ENCODE data around the gene TSPAN16. TPM values are rescaled to one million over a fixed set of nuclear protein-coding genes. Genes with fewer than 3 reads are reported as not detected.
A peak's percentile ranks its signal among the peaks of the same experiment; 100 is the strongest.

Gene TSPAN16
- total and polyA plus RNA-seq, 2 donors (not counting 3 experiments of a cell fraction or from before 2014, with no cell fraction given), result not detected

- ChIA-PET CTCF (interaction anchor here (2.4 to 3.0 kb wide), 2 partner anchors 44 to 187 kb away, joined by 12 to 23 read pairs; partner anchors contain the start of gene RAB3D), POLR2A (interaction anchor here (0.6 kb wide), 1 partner anchor 198 kb away, joined by 6 read pairs; no protein-coding TSS in a partner anchor)
- no peak for TF ChIP-seq JUN (IDR thresholded peaks at IDR 0.05; ENCODE audit: borderline replicate concordance, insufficient read depth, insufficient read length, low read depth)
- no peak for TF ChIP-seq MAX (IDR thresholded peaks at IDR 0.05; ENCODE audit: insufficient read depth, insufficient read length)
- TF ChIP-seq FOS (IDR thresholded peaks at IDR 0.05; ENCODE audit: borderline replicate concordance, insufficient read depth, low read length), result no peak
- no peak for TF ChIP-seq POLR2AphosphoS5 (IDR thresholded peaks at IDR 0.05; ENCODE audit: insufficient read depth, low read depth, low read length)
- no peak for TF ChIP-seq CTCF (IDR thresholded peaks at IDR 0.05; ENCODE audit: extremely low read depth in 1 of 2, insufficient read depth in 1 of 2, low read depth in 1 of 2, low read length in 2 of 2)
- TF ChIP-seq MYC (IDR thresholded peaks at IDR 0.05; ENCODE audit: low read depth, low read length), result no peak
- TF ChIP-seq POLR2A (IDR thresholded peaks at IDR 0.05; ENCODE audit: low read depth, low read length), result no peak
- no peak for TF ChIP-seq GATA2 (IDR thresholded peaks at IDR 0.05; ENCODE audit: insufficient read depth, insufficient read length, low read depth, low read length)
- DNase-seq (ENCODE audit: low read depth, low spot score) (no peak), FAIRE-seq (peak; percentile 21)
- H3K27me3 ChIP-seq (ENCODE audit: control insufficient read depth in 2 of 2, insufficient read depth in 2 of 2, low read length in 2 of 2), result peaks cover 0 to 1% of the 10 kb centered on the region in 2 experiments
- H3K4me2 ChIP-seq (ENCODE audit: insufficient read depth, low read length), result no peak overlapping the region
- H3K9me1 ChIP-seq (replicated peaks; ENCODE audit: control insufficient read depth, extremely low read depth, insufficient read depth, low read length), result no peaks in the 10 kb centered on the region
- no peaks in the 10 kb centered on the region for H4K20me1 ChIP-seq (replicated peaks; ENCODE audit: control insufficient read depth, extremely low read depth, insufficient read depth, low read length)
- H3K27ac ChIP-seq (ENCODE audit: insufficient read depth, low read depth, low read length), result no peak overlapping the region
- dilution Hi-C loops (cut with MboI; ENCODE audit: extremely low pct_ligation_motif_present, low sequenced_read_pairs) (no loop called here), intact Hi-C loops (cut with micrococcal nuclease) (no loop called here)
- H3K9me3 ChIP-seq (replicated peaks; ENCODE audit: control insufficient read depth, insufficient read depth, low read length), result no peaks in the 10 kb centered on the region
- BruUV-seq (replicated peaks), result no TSS peak
- H3K4me1 ChIP-seq (ENCODE audit: control insufficient read depth, extremely low read depth, insufficient read depth, low read length), result no peaks in the 10 kb centered on the region
- H3K79me2 ChIP-seq (ENCODE audit: control insufficient read depth, insufficient read depth, low read length), result no peaks in the 10 kb centered on the region
- no peak overlapping the region for H2AFZ ChIP-seq (ENCODE audit: low read depth, low read length)
- H3K36me3 ChIP-seq (ENCODE audit: control insufficient read depth in 2 of 2, extremely low read depth in 1 of 2, insufficient read depth in 2 of 2, low read length in 2 of 2), result no peaks in the 10 kb centered on the region
- no peak overlapping the region for H3K4me3 ChIP-seq (replicated peaks in 1 of 3; ENCODE audit: insufficient read depth in 1 of 3, low read depth in 1 of 3, low read length in 3 of 3)
- no peak overlapping the region for H3K9ac ChIP-seq (replicated peaks; ENCODE audit: extremely low read depth, insufficient read depth, low read length)
Observed at GRCh38 chr19:11295180-11295579, 780 bp upstream of the TSPAN16 start.
